Measurements from ENCODE around the gene OSBPL9. TPM values are rescaled to one million over a fixed set of nuclear protein-coding genes. Genes with fewer than 3 reads are reported as not detected.
"Not testable (repeated sequence)": the region's sequence is repeated elsewhere in the genome, so short reads cannot be mapped to it uniquely, and the experiment has no call there.

OSBPL9 gene
- total RNA-seq, 1 donor from 2014 or later, result 103 TPM

DNA sequence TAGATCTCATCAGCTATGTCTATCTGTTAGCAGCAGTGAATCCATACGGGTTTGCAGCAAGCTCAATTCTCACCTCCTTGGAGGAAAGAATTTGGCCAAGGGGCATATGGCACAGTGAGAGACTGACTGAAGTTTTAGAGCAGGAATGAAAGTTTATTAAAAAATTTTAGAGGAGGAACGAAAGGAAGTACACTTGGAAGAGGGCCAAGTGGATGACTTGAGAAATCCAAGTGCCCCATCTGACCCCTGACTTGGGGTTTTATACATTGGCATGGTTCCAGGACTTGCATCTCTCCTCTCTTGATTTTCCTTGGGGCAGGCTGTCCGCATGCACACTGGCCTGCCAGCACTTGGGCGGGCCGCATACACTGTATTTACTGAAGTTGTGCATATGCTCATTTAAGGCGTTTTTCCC lies 9.2 kb upstream of the OSBPL9 start:
- H3K4me1 Mint-ChIP-seq (ENCODE audit: unreplicated experiment), result peaks cover 22% of the 10 kb centered on the region
- peaks cover 5% of the 10 kb centered on the region for H3K27me3 Mint-ChIP-seq (ENCODE audit: unreplicated experiment)
- H3K4me3 Mint-ChIP-seq (ENCODE audit: unreplicated experiment), result no peak overlapping the region
- DNase-seq (ENCODE audit: extremely low spot score, unreplicated experiment), result peak; percentile 63
- H3K36me3 Mint-ChIP-seq (ENCODE audit: unreplicated experiment), result no peaks in the 10 kb centered on the region
- TF ChIP-seq, protein P1, sequence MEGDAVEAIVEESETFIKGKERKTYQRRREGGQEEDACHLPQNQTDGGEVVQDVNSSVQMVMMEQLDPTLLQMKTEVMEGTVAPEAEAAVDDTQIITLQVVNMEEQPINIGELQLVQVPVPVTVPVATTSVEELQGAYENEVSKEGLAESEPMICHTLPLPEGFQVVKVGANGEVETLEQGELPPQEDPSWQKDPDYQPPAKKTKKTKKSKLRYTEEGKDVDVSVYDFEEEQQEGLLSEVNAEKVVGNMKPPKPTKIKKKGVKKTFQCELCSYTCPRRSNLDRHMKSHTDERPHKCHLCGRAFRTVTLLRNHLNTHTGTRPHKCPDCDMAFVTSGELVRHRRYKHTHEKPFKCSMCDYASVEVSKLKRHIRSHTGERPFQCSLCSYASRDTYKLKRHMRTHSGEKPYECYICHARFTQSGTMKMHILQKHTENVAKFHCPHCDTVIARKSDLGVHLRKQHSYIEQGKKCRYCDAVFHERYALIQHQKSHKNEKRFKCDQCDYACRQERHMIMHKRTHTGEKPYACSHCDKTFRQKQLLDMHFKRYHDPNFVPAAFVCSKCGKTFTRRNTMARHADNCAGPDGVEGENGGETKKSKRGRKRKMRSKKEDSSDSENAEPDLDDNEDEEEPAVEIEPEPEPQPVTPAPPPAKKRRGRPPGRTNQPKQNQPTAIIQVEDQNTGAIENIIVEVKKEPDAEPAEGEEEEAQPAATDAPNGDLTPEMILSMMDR (IDR thresholded peaks at IDR 0.05), result no peak
- peak overlapping the region; percentile 38 for H3K27ac Mint-ChIP-seq (ENCODE audit: unreplicated experiment)
- H3K9me3 Mint-ChIP-seq (ENCODE audit: unreplicated experiment), result no peaks in the 10 kb centered on the region

DNA sequence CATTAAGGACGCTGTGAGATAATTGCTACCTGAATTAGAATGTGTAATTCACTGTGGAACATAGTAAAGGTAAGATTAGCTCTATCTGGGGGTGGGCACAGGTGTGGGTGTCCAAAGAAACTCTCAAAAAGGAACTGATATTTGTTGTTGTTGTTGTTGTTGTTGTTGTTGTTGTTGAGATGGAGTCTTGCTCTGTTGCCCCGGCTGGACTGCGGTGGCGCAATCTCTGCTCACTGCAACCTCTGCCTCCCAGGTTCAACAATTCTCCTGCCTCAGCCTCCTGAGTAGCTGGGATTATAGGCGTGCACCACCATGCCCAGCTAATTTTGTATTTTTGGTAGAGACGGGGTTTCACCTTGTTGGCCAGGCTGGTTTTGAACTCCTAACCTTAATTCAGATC lies 6.8 kb upstream of the OSBPL9 start:
- not testable (repeated sequence) for H3K27ac Mint-ChIP-seq (ENCODE audit: unreplicated experiment); H3K9me3 Mint-ChIP-seq (ENCODE audit: unreplicated experiment); H3K27me3 Mint-ChIP-seq (ENCODE audit: unreplicated experiment); H3K36me3 Mint-ChIP-seq (ENCODE audit: unreplicated experiment); H3K4me3 Mint-ChIP-seq (ENCODE audit: unreplicated experiment); DNase-seq (ENCODE audit: extremely low spot score, unreplicated experiment)
- peaks cover 23% of the 10 kb centered on the region for H3K4me1 Mint-ChIP-seq (ENCODE audit: unreplicated experiment)

DNA sequence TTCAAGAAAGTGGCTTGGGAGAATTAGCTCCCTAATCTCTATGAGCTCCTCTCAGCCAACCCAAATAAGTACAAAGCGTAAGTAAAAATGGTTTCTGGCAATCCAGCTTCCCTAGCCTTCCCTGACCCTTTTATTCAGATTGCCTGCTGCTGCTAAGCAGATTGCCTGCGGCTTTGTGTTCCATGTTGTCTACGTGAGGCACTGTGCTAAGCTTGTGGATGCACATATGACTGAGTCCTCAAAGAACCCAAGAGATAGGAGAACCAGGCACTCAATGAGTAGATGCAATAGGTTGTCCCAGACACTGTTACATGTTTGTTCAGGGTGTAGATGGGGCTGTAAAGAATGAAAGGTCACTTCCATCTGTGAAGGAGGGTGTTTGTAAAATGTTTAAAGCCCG lies 6.3 kb upstream of the OSBPL9 start:
- Mint-ChIP-seq H3K36me3 (ENCODE audit: unreplicated experiment) (no peaks in the 10 kb centered on the region), H3K4me3 (ENCODE audit: unreplicated experiment) (no peak overlapping the region), H3K9me3 (ENCODE audit: unreplicated experiment) (no peaks in the 10 kb centered on the region), H3K27ac (ENCODE audit: unreplicated experiment) (no peak overlapping the region), H3K4me1 (ENCODE audit: unreplicated experiment) (peaks cover 23% of the 10 kb centered on the region), H3K27me3 (ENCODE audit: unreplicated experiment) (peaks cover 5% of the 10 kb centered on the region)
- DNase-seq (ENCODE audit: extremely low spot score, unreplicated experiment), result no peak
- TF ChIP-seq, protein P1 (IDR thresholded peaks at IDR 0.05), result no peak

DNA sequence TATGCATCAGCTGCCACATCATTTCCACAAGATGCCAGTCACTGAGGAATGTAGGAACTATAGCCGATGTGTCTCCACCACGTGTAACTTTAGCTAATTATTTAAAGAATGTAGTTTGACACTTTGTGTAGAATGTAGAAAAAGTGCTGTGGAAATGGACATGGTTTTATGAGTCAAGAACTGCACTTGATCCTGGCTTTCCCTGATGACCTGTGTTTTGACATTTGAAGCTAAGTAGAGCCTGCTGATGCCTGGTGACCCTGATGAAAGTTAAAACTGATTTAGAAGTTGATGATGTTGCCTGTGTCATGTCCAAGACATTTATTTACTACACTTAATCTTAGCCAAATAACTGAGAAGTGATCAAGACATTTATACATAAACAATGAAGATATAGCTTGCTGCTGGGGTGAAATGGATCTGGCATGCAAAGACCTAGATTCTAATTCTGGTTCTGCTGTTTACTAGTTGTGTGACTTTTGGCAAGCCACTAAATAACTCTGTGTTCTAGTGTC lies 4.4 kb upstream of the OSBPL9 start:
- peaks cover 3% of the 10 kb centered on the region for H3K36me3 Mint-ChIP-seq (ENCODE audit: unreplicated experiment)
- DNase-seq (ENCODE audit: extremely low spot score, unreplicated experiment), result no peak
- H3K27me3 Mint-ChIP-seq (ENCODE audit: unreplicated experiment), result peaks cover 5% of the 10 kb centered on the region
- peaks cover 26% of the 10 kb centered on the region for H3K4me1 Mint-ChIP-seq (ENCODE audit: unreplicated experiment)
- H3K9me3 Mint-ChIP-seq (ENCODE audit: unreplicated experiment), result no peaks in the 10 kb centered on the region
- no peak overlapping the region for H3K27ac Mint-ChIP-seq (ENCODE audit: unreplicated experiment)
- no peak overlapping the region for H3K4me3 Mint-ChIP-seq (ENCODE audit: unreplicated experiment)
- TF ChIP-seq, protein P1 (IDR thresholded peaks at IDR 0.05), result no peak

DNA sequence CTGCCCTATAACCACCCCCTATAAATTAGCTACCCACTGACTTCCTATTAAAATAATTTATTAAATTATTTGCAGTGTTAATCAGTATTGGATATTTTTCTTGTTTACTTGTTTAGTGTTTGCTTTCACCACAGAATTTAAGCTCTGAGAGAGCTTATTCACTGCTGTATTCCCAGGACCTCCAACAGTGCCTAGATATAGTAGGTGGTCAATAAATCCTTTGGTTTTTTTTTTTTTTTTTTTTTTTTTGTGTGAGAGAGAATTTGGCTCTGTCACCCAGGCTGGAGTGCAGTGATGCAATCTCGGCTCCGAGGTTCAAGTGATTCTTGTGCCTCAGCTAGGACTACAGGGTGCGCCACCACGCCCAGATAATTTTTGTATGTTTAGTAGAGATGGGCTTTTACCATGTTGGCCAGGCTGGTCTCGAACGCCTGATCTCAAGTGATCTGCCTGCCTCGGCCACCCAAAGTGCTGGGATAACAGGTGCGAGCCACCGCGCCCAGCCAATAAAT lies 1.1 kb upstream of the OSBPL9 start:
- Mint-ChIP-seq H3K27me3 (ENCODE audit: unreplicated experiment) (peaks cover 2% of the 10 kb centered on the region), H3K4me1 (ENCODE audit: unreplicated experiment) (peaks cover 39% of the 10 kb centered on the region), H3K9me3 (ENCODE audit: unreplicated experiment) (no peaks in the 10 kb centered on the region), H3K4me3 (ENCODE audit: unreplicated experiment) (no peak overlapping the region), H3K27ac (ENCODE audit: unreplicated experiment) (no peak overlapping the region), H3K36me3 (ENCODE audit: unreplicated experiment) (peaks cover 4% of the 10 kb centered on the region)
- peak; percentile 63 for DNase-seq (ENCODE audit: extremely low spot score, unreplicated experiment)
- TF ChIP-seq, protein P1 (IDR thresholded peaks at IDR 0.05), result no peak
